ENCODE measurements around the gene KANSL3. TPM values are rescaled to one million over a fixed set of nuclear protein-coding genes. Genes with fewer than 3 reads are reported as not detected.

KANSL3 gene
- total and polyA plus RNA-seq, 2 donors (not counting 1 experiment from before 2014, with no cell fraction given) = 22.2 to 56.9 TPM

DNA sequence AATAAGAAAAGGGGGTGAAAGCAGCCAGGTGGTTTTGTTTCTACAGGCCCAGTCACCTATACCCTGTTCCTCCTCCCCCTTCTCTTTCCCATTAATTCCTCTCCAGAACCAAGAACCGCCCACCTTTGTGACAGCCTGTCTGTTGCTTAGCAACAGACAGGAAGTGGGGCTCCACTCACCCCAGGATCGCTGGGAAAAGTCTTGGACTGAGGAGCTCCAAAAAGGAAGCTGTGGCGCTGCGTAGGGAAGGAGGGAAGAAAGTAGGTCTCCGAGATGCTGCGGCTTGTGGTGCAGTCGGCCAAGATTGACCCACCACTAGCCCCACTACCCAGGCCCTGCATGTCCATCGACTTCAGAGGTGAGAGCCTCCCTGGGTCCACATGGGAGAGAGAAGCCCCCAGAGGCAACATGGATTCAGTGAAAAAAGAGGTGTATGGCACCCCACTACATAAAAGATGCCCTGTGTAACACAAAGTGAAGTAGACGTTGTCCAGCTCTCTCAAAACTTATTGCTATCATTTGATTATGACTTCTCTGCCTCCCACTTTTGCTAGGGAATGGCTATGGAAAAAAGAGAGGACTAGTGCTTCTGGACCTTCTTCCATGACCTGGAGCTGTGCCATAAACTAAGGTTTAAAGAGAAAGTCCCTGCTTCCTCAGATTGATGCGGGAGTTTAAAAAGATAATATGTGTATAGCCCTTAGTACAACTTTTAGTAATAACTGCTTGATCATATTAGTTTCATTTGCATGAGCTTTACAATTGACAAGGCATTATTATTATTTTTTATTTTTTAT is 4.7 kb upstream of the KANSL3 start, which contains the start of gene FER1L5:
FER1L5 (plus strand) TSS at position 201 of the 797 bp plus-strand sequence; CDS start at position 274, 73 bp downstream.
- TF ChIP-seq EZH2 (IDR thresholded peaks at IDR 0.05; ENCODE audit: borderline replicate concordance, insufficient read depth, low read depth, low read length, poor library complexity, severe bottlenecking) = no peak
- TF ChIP-seq, protein P1, sequence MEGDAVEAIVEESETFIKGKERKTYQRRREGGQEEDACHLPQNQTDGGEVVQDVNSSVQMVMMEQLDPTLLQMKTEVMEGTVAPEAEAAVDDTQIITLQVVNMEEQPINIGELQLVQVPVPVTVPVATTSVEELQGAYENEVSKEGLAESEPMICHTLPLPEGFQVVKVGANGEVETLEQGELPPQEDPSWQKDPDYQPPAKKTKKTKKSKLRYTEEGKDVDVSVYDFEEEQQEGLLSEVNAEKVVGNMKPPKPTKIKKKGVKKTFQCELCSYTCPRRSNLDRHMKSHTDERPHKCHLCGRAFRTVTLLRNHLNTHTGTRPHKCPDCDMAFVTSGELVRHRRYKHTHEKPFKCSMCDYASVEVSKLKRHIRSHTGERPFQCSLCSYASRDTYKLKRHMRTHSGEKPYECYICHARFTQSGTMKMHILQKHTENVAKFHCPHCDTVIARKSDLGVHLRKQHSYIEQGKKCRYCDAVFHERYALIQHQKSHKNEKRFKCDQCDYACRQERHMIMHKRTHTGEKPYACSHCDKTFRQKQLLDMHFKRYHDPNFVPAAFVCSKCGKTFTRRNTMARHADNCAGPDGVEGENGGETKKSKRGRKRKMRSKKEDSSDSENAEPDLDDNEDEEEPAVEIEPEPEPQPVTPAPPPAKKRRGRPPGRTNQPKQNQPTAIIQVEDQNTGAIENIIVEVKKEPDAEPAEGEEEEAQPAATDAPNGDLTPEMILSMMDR (IDR thresholded peaks at IDR 0.05) = no peak
- Mint-ChIP-seq H3K27me3 (peaks cover 4% of the 10 kb centered on the region), H3K27ac (no peak within 1 kb of the TSS), H3K4me1 (peaks cover 11% of the 10 kb centered on the region), H3K9me3 (ENCODE audit: insufficient read depth) (no peaks in the 10 kb centered on the region), H3K4me3 (no peak within 1 kb of the TSS)
- DNase-seq (no peak), ATAC-seq (ENCODE audit: low read depth) (no peak)
- intact Hi-C loops (cut with micrococcal nuclease) = no loop called here
- POLR2A ChIA-PET = no interaction called here
- Histone ChIP-seq H3K27ac (ENCODE audit: low read length in 2 of 2) (no peak within 1 kb of the TSS), H4K20me1 (ENCODE audit: control insufficient read depth, insufficient read depth, low read length, poor library complexity, severe bottlenecking) (no peaks in the 10 kb centered on the region), H3K36me3 (replicated peaks in 1 of 2; ENCODE audit: control extremely low read depth in 1 of 2, control insufficient read depth in 1 of 2, extremely low read depth in 1 of 2, insufficient read depth in 2 of 2, low read length in 1 of 2) (no peaks in the 10 kb centered on the region), H3K27me3 (replicated peaks in 1 of 4; ENCODE audit: control extremely low read depth in 1 of 4, control insufficient read depth in 3 of 4, insufficient read depth in 4 of 4, low read length in 3 of 4) (no peaks in the 10 kb centered on the region), H3K79me2 (ENCODE audit: control insufficient read depth, insufficient read depth, low read length) (peaks cover 1% of the 10 kb centered on the region), H3K4me3 (ENCODE audit: control extremely low read depth in 1 of 5, extremely low read depth in 1 of 5, insufficient read depth in 1 of 5, low read depth in 2 of 5, low read length in 4 of 5) (no peak within 1 kb of the TSS), H2AFZ (ENCODE audit: insufficient read depth, low read depth, low read length, poor library complexity, severe bottlenecking) (no peak within 1 kb of the TSS), H3K9me3 (ENCODE audit: control extremely low read depth in 1 of 3, control insufficient read depth in 2 of 3, insufficient read depth in 1 of 3, low read length in 2 of 3) (peaks cover 0 to 2% (median 0%) of the 10 kb centered on the region in 3 donors), H3K9ac (ENCODE audit: low read length) (no peak within 1 kb of the TSS), H3K4me1 (ENCODE audit: control insufficient read depth in 2 of 2, insufficient read depth in 2 of 2, low read length in 2 of 2) (peaks cover 4 to 6% of the 10 kb centered on the region in 2 donors), H3K4me2 (replicated peaks; ENCODE audit: low read depth, low read length, poor library complexity, severe bottlenecking) (no peak within 1 kb of the TSS)
- 66% methylated on average over 4 of the region's 10 CpGs for WGBS (ENCODE audit: insufficient coverage)
- CTCF ChIA-PET = interaction anchor here (1.5 kb wide), 1 partner anchor 120 kb away, joined by 5 read pairs; no protein-coding TSS in a partner anchor
